NCI-H345 (cell line): Measurements from ENCODE around the gene ATP6V1E1.
"Not testable (repeated sequence)": the region's sequence is repeated elsewhere in the genome, so short reads cannot be mapped to it uniquely, and the experiment has no call there.

Experiments
- DNase-seq: peaks from one replicate; lab custom pipeline; 2025; lab: John Stamatoyannopoulos, UW

ATP6V1E1 gene

DNA sequence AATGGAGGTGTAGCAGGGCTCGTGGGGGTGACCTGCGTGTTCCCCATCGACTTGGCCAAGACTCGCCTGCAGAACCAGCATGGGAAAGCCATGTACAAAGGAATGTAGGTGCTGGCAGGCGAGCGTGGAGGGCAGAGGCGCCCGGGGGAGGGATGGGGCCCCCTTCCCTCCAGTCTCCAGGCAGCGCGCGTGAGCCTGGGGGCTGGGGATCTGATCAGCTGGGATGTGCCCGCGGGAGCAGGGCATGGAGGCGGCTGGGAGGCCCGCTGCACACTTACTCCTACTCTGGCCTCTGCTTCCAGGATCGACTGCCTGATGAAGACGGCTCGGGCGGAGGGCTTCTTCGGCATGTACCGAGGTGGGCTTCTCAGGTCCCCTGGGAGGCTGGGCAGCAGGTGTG, 47.5 kb downstream of the ATP6V1E1 start:
- no peak for DNase-seq

DNA sequence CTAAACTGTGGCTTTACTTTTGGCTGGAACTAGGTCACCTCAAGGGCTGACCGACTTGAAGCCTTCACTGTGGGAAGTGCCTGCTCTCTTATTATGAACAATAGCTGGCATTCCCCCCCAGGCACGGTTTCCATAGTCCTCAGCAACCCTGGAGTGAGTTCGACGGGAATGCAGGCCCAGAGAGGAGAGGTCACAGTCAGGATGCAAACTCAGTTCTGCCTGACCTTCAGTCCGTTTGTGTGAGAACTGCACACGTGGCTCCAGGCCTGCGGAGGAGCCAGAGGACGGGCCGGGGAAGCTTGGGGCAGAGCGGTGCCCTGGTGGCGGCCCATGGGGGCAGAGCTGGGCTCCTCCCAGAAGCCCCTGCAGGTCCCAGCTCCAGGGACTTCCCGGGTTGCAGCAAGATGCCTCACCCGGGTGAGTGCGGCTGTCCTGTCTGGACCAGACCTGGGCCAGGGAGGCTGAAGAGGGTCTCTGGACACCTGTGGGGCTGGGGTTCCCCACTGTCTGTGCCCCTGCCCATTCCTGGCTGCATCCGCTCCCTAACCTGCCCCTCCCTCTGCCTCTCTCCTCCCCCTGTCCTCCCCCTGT, 48.0 kb downstream of the ATP6V1E1 start:
- no peak for DNase-seq

DNA sequence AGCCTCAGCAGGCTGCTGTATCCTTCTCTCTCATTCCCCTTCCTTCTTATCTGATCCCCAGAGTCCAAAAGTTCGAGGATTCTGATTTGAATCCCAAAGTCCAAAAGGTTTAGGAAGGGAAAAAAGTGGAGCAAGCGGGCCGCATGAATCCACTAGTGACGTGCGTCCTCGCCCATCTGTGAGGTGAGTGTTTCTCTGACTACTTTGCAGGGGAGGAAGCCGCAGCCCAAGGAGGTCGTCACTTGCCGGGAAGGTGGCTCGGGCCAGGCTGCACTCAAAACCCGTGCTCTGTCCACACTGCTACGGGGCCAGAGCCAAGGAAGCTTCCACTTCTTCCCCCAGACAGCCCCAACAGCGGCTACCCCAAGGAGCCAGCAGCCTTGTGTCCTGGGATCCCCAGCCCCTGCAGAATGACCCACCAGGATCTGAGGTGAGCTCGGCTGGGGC, 49.0 kb downstream of the ATP6V1E1 start:
- no peak for DNase-seq

DNA sequence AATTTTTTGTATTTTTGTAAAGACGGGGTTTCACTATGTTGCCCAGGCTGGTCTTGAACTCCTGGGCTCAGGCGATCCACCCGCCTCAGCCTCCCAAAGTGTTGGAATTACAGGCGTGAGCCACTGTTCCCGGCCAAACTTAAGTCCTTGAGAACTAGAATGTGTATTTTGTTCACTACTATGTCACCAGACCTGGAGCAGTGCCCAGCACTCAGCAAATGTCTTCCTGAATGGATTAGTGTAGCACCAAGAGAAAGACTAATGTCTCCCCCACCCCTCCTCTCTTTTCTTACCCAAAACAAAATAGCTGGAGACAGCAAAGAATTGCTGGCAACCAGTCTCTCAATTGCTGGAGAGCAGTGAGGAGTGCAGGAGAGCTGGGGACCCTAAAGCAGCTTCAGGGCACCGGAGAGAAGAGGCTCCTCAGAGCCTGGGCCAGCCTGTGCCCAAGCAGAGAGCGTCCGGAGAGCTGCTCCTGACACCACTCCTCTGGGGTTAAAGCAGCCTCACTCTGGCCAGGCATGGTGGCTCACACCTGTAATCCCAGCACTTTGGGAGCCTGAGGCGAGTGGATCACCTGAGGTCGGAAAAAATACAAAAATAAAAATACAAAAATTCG, 50.3 kb downstream of the ATP6V1E1 start:
- DNase-seq, result no peak

DNA sequence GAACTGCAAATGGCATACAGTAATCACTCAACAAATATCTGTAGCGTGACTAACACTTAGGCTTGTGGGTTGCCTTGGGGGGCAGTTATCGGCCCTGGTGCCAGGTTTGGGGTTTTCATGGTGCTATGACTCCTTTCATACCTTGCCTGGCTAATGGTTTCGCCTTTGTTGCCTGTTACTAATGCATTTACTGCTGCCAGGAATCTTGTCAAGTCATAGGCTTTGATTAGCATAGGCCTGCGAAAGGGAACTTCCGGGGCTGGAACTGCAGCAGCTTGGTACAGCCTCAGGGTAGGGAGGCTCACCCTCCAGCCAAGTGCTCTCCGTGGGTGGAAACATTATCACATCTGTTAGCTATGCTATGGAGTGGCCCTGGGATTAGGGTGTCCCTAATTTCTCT, 52.1 kb downstream of the ATP6V1E1 start:
- peak; percentile 36 for DNase-seq

DNA sequence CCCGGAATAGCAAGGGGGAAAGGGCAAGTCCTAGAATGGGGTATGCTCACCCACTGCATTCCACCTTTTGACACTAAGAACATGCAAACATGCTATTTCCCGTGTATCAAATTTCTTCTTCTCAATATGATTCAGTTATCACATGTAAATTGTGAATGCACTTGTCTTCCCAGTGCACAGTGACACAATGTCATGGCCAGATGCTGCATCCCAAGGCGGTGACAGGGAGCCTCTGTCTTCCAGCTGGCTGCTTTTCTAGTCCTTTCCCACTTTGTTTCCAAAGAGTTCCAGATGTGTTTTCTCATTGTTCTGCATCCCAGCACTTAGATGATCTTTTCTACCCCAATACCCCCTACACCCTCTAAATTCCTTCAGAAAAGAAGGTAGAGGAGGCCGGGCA, 52.9 kb downstream of the ATP6V1E1 start:
- no peak for DNase-seq

DNA sequence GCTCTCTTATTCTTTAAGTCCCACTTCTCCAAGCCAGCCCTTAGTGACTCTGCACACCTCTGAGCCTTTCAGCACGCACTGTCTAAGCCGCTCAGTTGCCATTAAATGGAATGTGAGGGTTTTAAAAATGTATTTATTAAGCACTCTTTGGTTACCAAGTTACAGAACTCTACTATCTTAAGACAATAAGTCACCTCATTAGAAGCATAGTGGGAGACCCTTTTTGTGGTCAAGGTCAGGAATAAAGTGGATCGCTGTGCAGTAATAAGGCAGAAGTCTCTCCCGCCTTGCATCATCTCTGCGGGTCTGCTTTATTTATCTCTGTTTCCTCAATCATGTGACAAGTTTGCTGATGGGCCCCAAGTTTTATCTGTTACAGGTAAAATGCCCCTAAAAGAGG, 53.4 kb downstream of the ATP6V1E1 start:
- DNase-seq, result no peak

DNA sequence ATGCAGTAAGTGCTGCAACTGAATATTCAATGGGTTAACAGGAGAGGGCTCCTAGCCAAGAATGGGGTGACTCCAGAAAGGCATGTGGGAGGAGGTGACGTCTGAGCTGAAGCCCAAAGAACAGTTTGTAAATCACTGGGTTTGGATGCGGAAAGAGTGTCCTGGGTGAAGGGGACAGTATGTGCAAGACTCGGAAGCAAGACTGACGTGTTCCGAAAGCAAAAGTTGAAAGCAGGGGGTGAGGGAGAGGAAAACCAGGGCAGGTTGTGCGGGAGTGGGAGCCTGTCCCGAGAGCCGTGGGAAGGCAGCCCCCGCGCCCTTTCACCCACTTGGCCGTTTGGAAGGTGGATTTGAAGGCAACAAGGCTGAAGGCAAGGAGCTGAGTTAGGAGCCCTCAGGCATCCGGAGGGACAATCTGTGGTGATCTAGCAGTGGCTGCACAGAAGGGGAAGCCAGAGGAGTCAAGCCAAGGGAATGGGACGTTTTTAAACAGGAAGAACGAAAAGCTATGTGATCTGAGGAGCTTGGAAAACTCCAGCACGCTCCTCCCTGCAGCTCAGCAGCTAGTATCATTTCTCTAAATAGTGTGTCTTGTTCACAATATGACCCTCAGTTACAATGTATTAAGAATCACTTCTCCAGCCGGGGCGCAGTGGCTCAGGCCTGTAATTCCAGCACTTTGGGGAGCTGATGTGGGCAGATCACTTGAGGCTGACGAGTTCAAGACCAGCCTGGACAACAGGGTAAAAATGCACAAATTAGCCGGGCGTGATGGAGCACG, 57.5 kb downstream of the ATP6V1E1 start:
- DNase-seq, result no peak

DNA sequence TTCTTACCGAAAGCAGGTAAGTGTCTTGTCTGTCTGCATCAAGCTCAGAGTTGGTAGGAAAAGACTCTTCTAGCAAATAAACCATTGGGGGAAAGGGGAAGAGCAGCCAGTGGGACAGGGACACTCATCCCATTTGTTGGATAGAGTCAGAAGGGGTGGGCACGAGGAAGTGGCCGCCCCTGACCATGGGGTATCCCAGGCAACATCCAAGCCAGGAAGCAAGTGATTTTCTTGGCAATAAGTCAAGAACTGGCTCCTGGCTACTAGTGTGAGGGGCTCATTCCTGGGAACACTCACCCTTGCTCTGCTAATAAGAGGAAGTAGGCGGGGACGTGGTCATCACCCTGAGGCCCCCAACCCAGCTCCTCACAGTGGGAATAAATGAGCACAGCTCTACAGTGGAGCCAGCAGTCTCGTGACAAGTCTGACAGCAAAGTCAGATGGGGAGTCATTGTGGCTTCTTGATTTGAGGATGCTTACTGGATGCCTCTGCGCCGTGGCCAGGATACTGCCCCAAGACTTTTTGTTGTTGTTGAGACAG, 58.5 kb downstream of the ATP6V1E1 start:
- DNase-seq, result no peak

DNA sequence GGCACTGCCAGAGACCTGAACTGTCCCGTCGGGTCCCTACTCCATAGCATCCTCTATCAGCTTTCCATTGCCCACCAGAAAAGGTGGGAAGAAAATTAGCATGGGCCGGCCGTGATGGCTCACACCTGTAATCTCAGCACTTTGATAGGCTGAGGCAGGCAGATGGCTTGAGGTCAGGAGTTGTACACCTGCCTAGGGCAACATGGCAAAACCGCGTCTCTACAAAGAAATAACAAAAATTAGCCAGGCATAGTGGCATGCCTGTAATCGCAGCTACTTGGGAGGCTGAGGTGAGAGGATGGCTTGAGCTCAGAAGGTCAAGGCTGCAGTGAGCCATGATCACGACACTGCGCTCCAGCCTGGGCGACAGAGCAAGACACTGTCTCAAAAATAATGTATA, 61.8 kb downstream of the ATP6V1E1 start:
- no peak for DNase-seq

DNA sequence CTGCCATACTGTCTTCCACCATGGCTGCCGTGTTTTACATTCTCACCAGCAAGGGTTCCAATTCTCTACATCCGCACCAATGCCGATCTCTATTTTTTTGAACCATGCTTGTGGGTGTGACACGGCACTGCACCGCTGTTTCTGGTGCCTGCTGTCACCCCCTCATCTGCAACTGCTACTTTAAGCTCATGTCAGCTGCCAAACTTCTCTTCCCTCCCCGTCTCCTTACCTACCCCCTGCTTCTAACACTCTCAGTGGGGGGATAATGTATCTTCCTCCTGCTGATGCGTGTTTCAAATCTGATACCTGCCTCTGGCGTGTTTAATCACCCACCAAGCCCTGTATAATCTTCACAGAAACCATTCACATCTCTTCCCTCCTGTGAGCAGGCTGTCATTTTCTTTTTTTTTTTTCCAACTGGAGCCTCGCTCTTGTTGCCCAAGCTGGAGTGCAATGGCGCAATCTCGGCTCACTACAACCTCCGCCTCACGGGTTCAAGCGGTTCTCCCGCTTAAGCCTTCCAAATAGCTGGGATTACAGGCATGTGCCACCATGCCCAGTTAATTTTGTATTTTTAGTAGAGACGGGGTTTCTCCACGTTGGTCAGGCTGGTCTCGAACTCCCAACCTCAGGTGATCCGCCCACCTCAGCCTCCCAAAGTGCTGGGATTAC, 62.4 kb downstream of the ATP6V1E1 start:
- DNase-seq, result not testable (repeated sequence)

DNA sequence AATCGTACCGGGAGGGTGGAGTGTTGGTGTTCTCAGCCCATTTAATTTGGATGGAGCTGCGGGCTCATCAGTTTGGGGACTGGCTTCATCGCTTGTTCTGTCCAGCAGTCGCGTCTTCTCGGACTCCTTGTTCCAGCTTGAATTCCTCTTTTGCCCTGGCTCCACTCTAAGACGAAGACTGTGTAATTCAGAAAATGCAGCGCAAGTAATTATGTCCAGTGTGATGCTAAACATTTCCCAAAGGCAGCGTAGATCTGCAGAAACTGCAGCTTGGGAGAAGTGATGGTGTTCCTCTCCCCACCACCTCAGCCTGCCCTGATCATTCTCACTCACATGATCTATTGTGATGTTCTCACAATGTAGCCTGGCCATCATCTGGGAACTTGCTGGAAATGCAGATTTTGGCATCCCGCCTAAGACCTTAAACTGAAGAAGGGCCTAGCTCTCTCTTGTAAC, 64.6 kb downstream of the ATP6V1E1 start:
- DNase-seq, result no peak

DNA sequence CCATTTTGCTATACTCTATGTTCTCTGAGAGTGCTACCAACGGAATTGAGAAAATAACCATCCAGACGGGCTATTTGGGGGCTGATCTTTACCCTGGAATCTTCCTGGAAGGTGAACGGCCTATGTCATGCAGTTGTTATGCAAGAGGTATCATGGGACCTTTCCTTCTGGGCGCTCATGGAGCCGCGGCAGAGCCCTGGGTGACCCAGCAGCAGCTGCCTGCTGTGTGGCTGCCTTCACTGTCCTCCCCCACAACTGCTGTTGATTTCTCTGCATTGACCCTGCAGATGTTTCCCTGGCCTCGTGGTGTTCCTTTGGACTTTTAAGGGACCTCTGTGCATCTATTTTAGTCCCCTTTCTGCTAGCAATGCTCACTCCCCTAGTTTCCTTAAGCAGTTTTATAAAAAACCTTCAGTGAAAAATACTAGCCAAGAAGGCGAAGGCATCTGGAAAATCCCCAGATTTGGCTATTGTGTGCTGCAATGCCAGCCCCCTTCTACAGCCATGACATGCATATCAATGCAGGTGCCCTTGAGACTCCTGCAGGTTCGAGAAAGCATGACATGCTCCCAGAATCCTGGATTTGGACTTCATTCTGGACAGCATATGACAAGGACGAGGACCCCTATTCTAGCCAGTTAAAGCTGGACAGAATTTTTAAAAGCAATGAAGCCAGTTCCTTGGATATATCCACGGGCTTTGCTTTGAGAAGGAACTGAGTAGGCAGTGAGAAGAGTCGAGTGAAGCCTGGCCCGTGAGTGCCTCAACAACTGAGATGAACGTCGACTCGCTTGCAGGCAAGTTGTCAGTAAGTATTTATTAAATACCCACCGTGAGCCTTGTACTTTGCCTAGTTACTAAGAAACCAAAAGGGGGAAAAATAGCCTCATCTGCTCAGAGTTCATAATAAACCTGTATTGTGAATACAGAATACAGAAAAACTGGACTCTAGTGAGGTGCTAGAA, 65.4 kb downstream of the ATP6V1E1 start, which contains the start of gene SLC25A18:
SLC25A18 (plus strand) TSS at position 593 of the 965 bp plus-strand sequence. CDS start 16,447 bp downstream, outside the sequence.
- DNase-seq, result no peak

DNA sequence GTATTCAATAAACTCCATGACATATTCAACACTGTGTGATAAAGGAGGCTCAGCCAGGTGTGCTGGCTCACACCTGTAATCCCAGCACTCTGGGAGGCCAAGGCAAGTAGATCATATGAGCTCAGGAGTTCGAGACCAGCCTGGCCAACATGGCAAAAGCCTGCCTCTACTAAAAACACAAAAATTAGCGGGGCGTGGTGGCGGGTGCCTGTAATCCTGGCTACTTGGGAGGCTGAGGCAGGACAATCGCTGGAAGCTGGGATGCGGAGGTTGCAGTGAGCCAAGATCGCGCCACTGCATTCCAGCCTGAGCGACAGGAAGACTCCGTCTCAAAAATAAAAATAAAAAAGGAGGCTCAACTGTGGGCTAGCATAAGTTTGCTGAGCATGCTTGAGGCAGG, 69.4 kb downstream of the ATP6V1E1 start:
- no peak for DNase-seq

DNA sequence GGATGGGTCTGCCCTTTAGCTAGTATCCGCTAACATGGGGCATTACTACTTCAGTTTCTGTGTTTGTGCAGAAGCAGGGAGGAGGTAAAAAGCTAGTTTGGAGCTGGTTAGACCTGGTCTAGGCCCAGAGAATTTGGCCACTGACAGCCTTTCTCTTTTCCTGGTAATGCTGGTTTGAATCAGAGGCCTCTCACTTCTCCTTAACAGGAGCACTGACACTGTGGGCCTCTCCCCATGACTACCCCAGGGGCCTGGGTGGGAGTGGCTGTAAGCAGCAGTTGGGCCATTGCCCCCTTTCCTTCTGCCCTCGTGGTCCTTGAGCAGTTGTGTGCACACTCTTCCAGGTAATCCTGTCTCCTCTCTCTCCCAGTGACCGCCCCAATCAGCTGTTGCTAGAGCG, 73.7 kb downstream of the ATP6V1E1 start:
- no peak for DNase-seq

DNA sequence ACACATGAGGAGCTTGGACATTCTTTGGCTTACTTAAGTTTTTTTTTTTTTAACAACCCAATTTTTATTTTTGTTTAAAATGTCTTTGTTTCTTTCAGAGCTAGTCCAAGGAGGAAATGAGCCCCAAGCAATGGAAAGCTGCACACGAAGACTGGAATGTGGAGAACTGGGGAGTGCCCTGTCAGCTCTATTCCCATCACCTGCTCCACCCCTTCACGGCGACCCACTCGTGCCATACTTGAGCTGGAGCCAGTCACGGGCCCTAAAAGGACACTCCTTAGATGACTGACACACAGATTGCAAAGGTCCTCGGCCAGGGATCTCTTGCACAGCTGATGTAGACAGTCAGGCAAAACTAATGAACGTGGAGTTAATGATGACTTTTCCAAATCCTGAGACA, 75.8 kb downstream of the ATP6V1E1 start:
- no peak for DNase-seq

DNA sequence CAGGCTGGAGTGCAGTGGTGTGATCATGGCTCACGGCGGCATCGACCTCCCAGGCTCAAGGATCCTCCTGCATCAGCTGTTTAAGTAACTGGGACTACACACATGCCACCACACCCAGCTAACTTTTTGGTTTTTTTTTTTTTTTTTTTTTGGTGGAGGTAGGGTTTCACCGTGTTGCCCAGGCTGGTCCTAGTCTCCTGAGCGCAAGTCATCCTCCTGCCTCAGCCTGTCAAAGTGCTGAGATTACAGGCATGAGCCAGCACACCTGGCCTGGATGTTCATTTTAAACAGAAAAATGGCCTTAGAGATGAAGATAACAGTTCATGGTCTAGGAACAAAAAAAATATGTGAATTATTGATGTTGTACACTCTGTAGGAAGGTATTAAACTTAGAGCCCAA, 78.9 kb downstream of the ATP6V1E1 start:
- DNase-seq, result no peak

DNA sequence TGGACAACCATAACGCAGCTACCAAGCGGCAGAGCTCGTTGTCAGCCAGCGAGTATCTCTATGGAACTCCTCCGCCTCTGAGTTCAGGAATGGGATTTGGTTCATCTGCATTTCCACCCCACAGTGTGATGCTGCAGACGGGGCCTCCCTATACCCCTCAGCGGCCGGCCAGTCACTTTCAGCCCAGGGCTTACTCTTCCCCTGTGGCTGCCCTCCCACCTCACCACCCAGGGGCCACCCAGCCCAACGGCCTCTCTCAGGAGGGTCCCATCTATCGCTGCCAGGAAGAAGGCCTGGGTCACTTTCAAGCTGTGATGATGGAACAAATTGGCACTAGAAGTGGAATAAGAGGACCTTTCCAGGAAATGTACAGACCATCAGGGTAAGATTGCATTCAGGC, 79.4 kb downstream of the ATP6V1E1 start:
- no peak for DNase-seq

DNA sequence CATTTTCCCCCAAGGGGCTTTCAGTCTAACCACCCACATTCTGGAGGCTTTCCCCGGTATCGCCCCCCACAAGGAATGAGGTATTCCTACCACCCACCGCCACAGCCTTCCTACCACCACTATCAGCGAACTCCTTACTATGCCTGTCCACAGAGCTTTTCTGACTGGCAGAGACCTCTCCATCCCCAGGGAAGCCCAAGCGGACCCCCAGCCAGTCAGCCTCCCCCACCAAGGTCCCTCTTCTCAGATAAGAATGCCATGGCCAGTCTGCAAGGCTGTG, 79.9 kb downstream of the ATP6V1E1 start:
- DNase-seq, result no peak

DNA sequence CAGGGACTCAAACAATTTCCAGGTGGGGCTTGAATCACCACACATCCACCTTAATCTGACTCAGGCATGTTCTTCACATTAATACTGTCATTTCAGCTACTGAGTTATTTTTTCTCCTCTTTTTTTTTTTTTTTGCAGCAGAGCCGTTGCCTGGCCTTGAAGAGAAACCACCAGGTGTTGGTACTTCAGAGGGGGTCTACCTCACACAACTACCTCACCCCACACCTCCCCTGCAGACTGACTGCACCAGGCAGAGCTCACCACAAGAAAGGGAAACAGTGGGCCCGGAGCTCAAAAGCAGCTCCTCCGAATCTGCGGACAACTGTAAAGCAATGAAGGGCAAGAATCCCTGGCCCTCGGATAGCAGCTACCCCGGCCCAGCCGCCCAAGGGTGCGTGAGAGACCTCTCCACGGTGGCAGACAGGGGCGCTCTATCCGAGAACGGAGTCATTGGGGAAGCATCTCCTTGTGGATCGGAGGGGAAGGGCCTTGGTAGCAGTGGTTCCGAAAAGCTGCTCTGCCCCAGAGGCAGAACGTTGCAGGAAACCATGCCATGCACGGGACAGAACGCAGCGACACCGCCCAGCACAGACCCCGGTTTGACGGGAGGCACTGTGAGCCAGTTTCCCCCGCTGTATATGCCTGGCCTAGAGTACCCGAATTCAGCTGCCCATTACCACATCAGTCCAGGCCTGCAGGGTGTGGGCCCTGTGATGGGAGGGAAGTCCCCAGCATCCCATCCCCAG, 80.4 kb downstream of the ATP6V1E1 start:
- DNase-seq, result no peak

DNA sequence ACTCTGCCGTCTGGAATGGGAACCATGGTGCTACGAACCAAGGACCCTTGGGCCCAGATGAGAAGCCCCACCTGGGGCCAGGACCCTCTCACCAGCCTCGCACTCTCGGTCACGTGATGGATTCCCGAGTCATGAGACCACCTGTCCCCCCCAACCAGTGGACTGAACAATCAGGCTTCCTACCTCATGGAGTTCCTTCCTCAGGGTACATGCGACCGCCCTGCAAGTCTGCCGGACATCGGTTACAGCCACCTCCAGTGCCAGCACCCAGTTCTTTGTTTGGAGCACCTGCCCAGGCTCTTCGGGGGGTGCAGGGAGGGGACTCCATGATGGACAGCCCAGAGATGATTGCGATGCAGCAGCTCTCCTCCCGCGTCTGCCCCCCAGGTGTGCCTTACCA, 86.1 kb downstream of the ATP6V1E1 start:
- DNase-seq, result no peak
